Measurements from ENCODE around the gene SLC25A36. TPM values are rescaled to one million over a fixed set of nuclear protein-coding genes. Genes with fewer than 3 reads are reported as not detected.

The SLC25A36 gene
- total and polyA plus RNA-seq, 2 of the 4 experiments (the other 2 are of a cell fraction), result 31.3 to 76.7 TPM

- no peak overlapping the region for H2BK20ac ChIP-seq (ENCODE audit: low read depth, low read length)
- in situ Hi-C loops (cut with MboI; ENCODE audit: low sequenced_read_pairs), result no loop called here
- H2AK9ac ChIP-seq (replicated peaks; ENCODE audit: low read depth, low read length, poor library complexity), result no peak overlapping the region
- H3K56ac ChIP-seq (ENCODE audit: extremely low read depth, insufficient read depth, low read length), result no peak overlapping the region
- no peak overlapping the region for H3K9ac ChIP-seq (ENCODE audit: low read depth, low read length)
- no peak overlapping the region for H3K14ac ChIP-seq (replicated peaks; ENCODE audit: low read depth, low read length)
- no peak overlapping the region for H2BK15ac ChIP-seq (ENCODE audit: low read depth, low read length)
- H4K5ac ChIP-seq (ENCODE audit: low read depth, low read length), result no peak overlapping the region
- H2BK5ac ChIP-seq (ENCODE audit: low read depth, low read length, poor library complexity, severe bottlenecking), result no peak overlapping the region
- H2AFZ ChIP-seq (replicated peaks; ENCODE audit: low read length, poor library complexity), result no peak overlapping the region
- H3K27me3 ChIP-seq (ENCODE audit: control insufficient read depth, insufficient read depth, low read length), result peaks cover 6% of the 10 kb centered on the region
- DNase-seq (no peak), ATAC-seq (ENCODE audit: low read depth) (no peak)
- no peaks in the 10 kb centered on the region for H3K79me1 ChIP-seq (ENCODE audit: low read depth in 1 of 2, low read length in 2 of 2)
- WGBS, 2 experiments (ENCODE audit: extremely low coverage in 2 of 2, insufficient read length in 1 of 2), result no CpG with 5 or more reads among the region's 5 CpGs
- no peak overlapping the region for H3K4me2 ChIP-seq (ENCODE audit: low read depth, low read length)
- no peaks in the 10 kb centered on the region for H3K4me1 ChIP-seq (ENCODE audit: control insufficient read depth, insufficient read depth, low read length)
- no peak overlapping the region for H3K18ac ChIP-seq (ENCODE audit: low read depth, low read length)
- H3K4ac ChIP-seq (ENCODE audit: low read depth, low read length), result no peak overlapping the region
- no peak overlapping the region for H3K27ac ChIP-seq (ENCODE audit: insufficient read depth, low read length)
- no peak overlapping the region for H3K4me3 ChIP-seq (ENCODE audit: insufficient read depth, low read depth, low read length)
- ChIA-PET CTCF (interaction anchor here (1.5 kb wide), 1 partner anchor 19 kb away, joined by 4 read pairs; no protein-coding TSS in a partner anchor), POLR2A (ENCODE audit: unreplicated experiment) (no interaction called here)
- H3K36me3 ChIP-seq (ENCODE audit: control insufficient read depth, insufficient read depth, low read length), result no peaks in the 10 kb centered on the region
- intact Hi-C loops (cut with micrococcal nuclease), result no loop called here
- H4K20me1 ChIP-seq (ENCODE audit: insufficient read depth, low read length), result no peaks in the 10 kb centered on the region
- no peak for TF ChIP-seq NFE2L2 (IDR thresholded peaks at IDR 0.05; ENCODE audit: low read depth, low read length)
- TF ChIP-seq RAD21 (IDR thresholded peaks at IDR 0.05; ENCODE audit: low read length), result no peak
- TF ChIP-seq, protein P1, sequence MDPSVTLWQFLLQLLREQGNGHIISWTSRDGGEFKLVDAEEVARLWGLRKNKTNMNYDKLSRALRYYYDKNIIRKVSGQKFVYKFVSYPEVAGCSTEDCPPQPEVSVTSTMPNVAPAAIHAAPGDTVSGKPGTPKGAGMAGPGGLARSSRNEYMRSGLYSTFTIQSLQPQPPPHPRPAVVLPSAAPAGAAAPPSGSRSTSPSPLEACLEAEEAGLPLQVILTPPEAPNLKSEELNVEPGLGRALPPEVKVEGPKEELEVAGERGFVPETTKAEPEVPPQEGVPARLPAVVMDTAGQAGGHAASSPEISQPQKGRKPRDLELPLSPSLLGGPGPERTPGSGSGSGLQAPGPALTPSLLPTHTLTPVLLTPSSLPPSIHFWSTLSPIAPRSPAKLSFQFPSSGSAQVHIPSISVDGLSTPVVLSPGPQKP (IDR thresholded peaks at IDR 0.05; ENCODE audit: borderline replicate concordance, low read depth, low read length), result no peak
- TF ChIP-seq SMC3 (IDR thresholded peaks at IDR 0.05; ENCODE audit: low read depth, low read length), result no peak
- TF ChIP-seq MXI1 (IDR thresholded peaks at IDR 0.05; ENCODE audit: borderline replicate concordance, low read depth, low read length), result no peak
- no peak for TF ChIP-seq CHD1 (IDR thresholded peaks at IDR 0.05; ENCODE audit: low read depth, low read length)
- no peak overlapping the region for H3K23ac ChIP-seq (ENCODE audit: low read depth, low read length)
- BruUV-seq (replicated peaks), result no TSS peak
- H3K9me3 ChIP-seq (ENCODE audit: control insufficient read depth, insufficient read depth, low read length), result no peaks in the 10 kb centered on the region
- H2AK5ac ChIP-seq (ENCODE audit: low read depth, low read length), result no peak overlapping the region
- no peak overlapping the region for H4K8ac ChIP-seq (ENCODE audit: low read depth in 2 of 2, low read length in 2 of 2)
- dilution Hi-C loops (cut with HindIII; ENCODE audit: low sequenced_read_pairs, unreplicated experiment), result no loop called here
- H2BK120ac ChIP-seq (ENCODE audit: low read depth, low read length), result no peak overlapping the region
- H3K9me1 ChIP-seq (ENCODE audit: insufficient read depth, low read length), result no peaks in the 10 kb centered on the region
- no peak overlapping the region for H4K91ac ChIP-seq (ENCODE audit: insufficient read depth, low read depth, low read length)
These were observed 23.9 kb upstream of the SLC25A36 start for GRCh38 chr3:140917772-140918171.

Measured in IMR-90 (cell line).